ENCODE measurements around the gene EIF3I. TPM values are rescaled to one million over a fixed set of nuclear protein-coding genes. Genes with fewer than 3 reads are reported as not detected.

EIF3I gene
- total and polyA plus RNA-seq, 2 of the 13 experiments (the other 11 are each of a cell fraction or from before 2014, with no cell fraction given) = 210 to 223 TPM

DNA sequence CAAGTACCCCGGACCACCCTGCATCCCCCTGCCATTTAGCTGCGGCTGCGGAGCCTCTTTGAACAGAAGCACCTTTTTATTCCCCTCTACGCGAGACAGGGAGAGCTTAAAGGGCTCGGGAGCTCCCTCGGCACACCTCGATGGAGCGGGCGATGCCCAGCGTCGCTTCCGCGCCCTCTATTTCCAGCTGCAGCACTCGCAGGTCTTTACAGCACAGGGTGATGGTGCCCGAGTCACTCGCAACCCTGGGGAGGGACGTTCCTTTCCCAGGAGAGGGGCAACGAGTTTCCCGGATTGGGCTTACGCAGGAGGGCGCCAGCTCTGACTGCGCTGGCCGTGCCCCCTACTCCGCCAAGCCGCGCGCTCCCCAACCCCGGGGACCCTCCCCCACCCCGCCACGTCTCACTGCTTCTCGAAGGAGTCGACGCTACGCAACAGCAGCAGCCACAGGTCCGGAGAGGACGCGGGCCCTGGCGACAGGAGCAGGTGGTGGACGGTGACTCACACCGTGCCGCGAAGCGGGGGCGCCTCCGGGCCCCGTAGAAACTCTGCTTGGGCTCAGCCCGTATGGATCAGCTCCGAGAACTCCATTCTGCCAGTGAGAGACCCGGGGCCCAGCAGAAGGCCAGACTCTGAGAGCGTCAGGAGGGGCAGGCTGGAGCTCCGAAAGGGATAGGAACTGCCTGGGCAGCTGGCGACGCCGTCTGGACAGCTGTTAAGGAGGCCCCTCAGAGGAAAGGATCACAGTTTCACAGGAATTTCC is 19.0 kb downstream of the EIF3I start (continued):
- TF ChIP-seq, protein P1, sequence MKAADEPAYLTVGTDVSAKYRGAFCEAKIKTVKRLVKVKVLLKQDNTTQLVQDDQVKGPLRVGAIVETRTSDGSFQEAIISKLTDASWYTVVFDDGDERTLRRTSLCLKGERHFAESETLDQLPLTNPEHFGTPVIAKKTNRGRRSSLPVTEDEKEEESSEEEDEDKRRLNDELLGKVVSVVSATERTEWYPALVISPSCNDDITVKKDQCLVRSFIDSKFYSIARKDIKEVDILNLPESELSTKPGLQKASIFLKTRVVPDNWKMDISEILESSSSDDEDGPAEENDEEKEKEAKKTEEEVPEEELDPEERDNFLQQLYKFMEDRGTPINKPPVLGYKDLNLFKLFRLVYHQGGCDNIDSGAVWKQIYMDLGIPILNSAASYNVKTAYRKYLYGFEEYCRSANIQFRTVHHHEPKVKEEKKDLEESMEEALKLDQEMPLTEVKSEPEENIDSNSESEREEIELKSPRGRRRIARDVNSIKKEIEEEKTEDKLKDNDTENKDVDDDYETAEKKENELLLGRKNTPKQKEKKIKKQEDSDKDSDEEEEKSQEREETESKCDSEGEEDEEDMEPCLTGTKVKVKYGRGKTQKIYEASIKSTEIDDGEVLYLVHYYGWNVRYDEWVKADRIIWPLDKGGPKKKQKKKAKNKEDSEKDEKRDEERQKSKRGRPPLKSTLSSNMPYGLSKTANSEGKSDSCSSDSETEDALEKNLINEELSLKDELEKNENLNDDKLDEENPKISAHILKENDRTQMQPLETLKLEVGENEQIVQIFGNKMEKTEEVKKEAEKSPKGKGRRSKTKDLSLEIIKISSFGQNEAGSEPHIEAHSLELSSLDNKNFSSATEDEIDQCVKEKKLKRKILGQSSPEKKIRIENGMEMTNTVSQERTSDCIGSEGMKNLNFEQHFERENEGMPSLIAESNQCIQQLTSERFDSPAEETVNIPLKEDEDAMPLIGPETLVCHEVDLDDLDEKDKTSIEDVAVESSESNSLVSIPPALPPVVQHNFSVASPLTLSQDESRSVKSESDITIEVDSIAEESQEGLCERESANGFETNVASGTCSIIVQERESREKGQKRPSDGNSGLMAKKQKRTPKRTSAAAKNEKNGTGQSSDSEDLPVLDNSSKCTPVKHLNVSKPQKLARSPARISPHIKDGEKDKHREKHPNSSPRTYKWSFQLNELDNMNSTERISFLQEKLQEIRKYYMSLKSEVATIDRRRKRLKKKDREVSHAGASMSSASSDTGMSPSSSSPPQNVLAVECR (CRISPR knock-in tag; IDR thresholded peaks at IDR 0.05; ENCODE audit: borderline replicate concordance) = peak; percentile 62; the same call in 1 of the 2 replicates
- TF ChIP-seq ZNF17 (CRISPR knock-in tag; IDR thresholded peaks at IDR 0.05) (0 out of 2 replicates have a peak, but pooled peaks have one; percentile 43), KLF15 (CRISPR knock-in tag; IDR thresholded peaks at IDR 0.05; ENCODE audit: borderline replicate concordance) (0 out of 2 replicates have a peak, but pooled peaks have one; percentile 53), NR2F1 (CRISPR knock-in tag; IDR thresholded peaks at IDR 0.05) (no peak), RNF2 (conservative IDR thresholded peaks at IDR 0.05; ENCODE audit: low read depth) (peak; percentile 77), ZNF614 (CRISPR knock-in tag; IDR thresholded peaks at IDR 0.05; ENCODE audit: borderline replicate concordance) (no peak; the same call in 1 of the 2 replicates), TBX2 (CRISPR knock-in tag; IDR thresholded peaks at IDR 0.05; ENCODE audit: borderline replicate concordance) (peak; percentile 25; the same call in 1 of the 2 replicates), GABPB1 (CRISPR knock-in tag; IDR thresholded peaks at IDR 0.05) (peak; percentile 63; the same call in 1 of the 2 replicates), ZNF274 (CRISPR knock-in tag; IDR thresholded peaks at IDR 0.05) (0 out of 2 replicates have a peak, but pooled peaks have one; percentile 52), HOXA5 (CRISPR knock-in tag; IDR thresholded peaks at IDR 0.05) (0 out of 2 replicates have a peak, but pooled peaks have one; percentile 44), ZNF678 (CRISPR knock-in tag; IDR thresholded peaks at IDR 0.05) (no peak)
- TF ChIP-seq, protein P2, sequence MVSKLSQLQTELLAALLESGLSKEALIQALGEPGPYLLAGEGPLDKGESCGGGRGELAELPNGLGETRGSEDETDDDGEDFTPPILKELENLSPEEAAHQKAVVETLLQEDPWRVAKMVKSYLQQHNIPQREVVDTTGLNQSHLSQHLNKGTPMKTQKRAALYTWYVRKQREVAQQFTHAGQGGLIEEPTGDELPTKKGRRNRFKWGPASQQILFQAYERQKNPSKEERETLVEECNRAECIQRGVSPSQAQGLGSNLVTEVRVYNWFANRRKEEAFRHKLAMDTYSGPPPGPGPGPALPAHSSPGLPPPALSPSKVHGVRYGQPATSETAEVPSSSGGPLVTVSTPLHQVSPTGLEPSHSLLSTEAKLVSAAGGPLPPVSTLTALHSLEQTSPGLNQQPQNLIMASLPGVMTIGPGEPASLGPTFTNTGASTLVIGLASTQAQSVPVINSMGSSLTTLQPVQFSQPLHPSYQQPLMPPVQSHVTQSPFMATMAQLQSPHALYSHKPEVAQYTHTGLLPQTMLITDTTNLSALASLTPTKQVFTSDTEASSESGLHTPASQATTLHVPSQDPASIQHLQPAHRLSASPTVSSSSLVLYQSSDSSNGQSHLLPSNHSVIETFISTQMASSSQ (IDR thresholded peaks at IDR 0.05; ENCODE audit: low read depth) = no peak
- TF ChIP-seq, protein P2 (CRISPR knock-in tag; IDR thresholded peaks at IDR 0.05; ENCODE audit: borderline replicate concordance) = peak; percentile 36; the same call in 1 of the 2 replicates
- TF ChIP-seq, protein P3, sequence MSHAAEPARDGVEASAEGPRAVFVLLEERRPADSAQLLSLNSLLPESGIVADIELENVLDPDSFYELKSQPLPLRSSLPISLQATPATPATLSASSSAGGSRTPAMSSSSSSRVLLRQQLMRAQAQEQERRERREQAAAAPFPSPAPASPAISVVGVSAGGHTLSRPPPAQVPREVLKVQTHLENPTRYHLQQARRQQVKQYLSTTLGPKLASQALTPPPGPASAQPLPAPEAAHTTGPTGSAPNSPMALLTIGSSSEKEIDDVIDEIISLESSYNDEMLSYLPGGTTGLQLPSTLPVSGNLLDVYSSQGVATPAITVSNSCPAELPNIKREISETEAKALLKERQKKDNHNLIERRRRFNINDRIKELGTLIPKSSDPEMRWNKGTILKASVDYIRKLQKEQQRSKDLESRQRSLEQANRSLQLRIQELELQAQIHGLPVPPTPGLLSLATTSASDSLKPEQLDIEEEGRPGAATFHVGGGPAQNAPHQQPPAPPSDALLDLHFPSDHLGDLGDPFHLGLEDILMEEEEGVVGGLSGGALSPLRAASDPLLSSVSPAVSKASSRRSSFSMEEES (CRISPR knock-in tag; IDR thresholded peaks at IDR 0.05) = no peak
- TF ChIP-seq, protein P4, sequence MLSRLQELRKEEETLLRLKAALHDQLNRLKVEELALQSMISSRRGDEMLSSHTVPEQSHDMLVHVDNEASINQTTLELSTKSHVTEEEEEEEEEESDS (CRISPR knock-in tag; IDR thresholded peaks at IDR 0.05; ENCODE audit: borderline replicate concordance) = 0 out of 2 replicates have a peak, but pooled peaks have one; percentile 55
- TF ChIP-seq, protein P5, sequence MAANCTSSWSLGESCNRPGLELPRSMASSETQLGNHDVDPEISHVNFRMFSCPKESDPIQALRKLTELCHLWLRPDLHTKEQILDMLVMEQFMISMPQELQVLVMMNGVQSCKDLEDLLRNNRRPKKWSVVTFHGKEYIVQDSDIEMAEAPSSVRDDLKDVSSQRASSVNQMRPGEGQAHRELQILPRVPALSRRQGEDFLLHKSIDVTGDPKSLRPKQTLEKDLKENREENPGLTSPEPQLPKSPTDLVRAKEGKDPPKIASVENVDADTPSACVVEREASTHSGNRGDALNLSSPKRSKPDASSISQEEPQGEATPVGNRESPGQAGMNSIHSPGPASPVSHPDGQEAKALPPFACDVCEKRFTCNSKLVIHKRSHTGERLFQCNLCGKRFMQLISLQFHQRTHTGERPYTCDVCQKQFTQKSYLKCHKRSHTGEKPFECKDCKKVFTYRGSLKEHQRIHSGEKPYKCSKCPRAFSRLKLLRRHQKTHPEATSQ (CRISPR knock-in tag; IDR thresholded peaks at IDR 0.05; ENCODE audit: borderline replicate concordance) = no peak

Data from HepG2 (cell line).